Endothelial cell of umbilical vein (primary cell): ENCODE measurements around the gene NAP1L4.

Experiments used
- EZH2 ChIP-seq: IDR thresholded peaks from 2 replicates; pipeline ENCODE4 v1.6.1; 2012; ENCODE audit warnings: borderline replicate concordance, low read depth, mild to moderate bottlenecking, moderate library complexity, low read length, inconsistent platforms; ENCODE audit not compliant: severe bottlenecking
- FOS ChIP-seq: IDR thresholded peaks from 2 replicates; pipeline ENCODE4 v1.6.1; 2011; ENCODE audit warnings: mild to moderate bottlenecking, low read length, moderate library complexity, borderline replicate concordance; ENCODE audit not compliant: insufficient read depth
- JUN ChIP-seq: IDR thresholded peaks from 2 replicates; pipeline ENCODE4 v1.6.1; 2011; ENCODE audit warnings: borderline replicate concordance, low read depth; ENCODE audit not compliant: insufficient read length, insufficient read depth
- MYC ChIP-seq: IDR thresholded peaks from one replicate; pipeline ENCODE4 v1.6.1; 2011; ENCODE audit warnings: mild to moderate bottlenecking, low read depth, low read length
- POLR2A ChIP-seq: IDR thresholded peaks from 2 replicates; pipeline ENCODE4 v1.6.1; 2012; ENCODE audit warnings: low read depth, mild to moderate bottlenecking, control low read depth, low read length
- POLR2AphosphoS5 ChIP-seq: IDR thresholded peaks from 2 replicates; pipeline ENCODE4 v1.6.1; 2012; ENCODE audit warnings: low read depth, mild to moderate bottlenecking, control low read depth, low read length, moderate library complexity; ENCODE audit not compliant: insufficient read depth
- TF ChIP-seq, protein P1 (sequence below), 2 donors: IDR thresholded peaks; 1 replicate in 1 of 2; 2 replicates in 1 of 2; pipeline ENCODE4 v1.5.1; 2011; ENCODE audit warnings: low read length in 2 of 2, mild to moderate bottlenecking in 2 of 2, moderate library complexity in 2 of 2, control low read depth in 1 of 2, inconsistent platforms in 1 of 2, low read depth in 1 of 2; ENCODE audit not compliant: insufficient read depth in 1 of 2; ENCODE audit errors: extremely low read depth in 1 of 2
- TF ChIP-seq, protein P2 (sequence below): IDR thresholded peaks from 2 replicates; pipeline ENCODE4 v1.6.1; 2011; ENCODE audit not compliant: insufficient read depth, insufficient read length

DNA sequence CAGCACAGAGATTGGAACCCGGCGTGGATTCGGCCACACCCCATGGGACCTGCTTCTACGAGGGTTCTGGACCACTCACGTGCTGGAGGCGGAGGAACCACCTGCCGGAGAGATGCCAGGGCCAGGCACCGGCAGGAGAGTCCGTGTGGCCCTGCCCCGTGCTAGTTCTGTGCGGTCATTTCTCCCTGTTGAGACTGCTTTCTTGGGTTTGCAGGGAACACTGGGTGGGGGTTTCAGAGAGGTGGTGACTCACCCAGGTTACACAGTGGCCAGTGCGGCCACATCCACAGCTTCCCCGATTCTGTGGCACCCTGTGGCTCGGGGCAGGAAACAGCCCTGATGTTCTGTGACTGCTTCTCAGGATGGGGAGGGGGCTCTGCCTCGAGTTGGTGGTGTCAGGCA is 59.3 kb downstream of the NAP1L4 start:
- TF ChIP-seq, protein P1, sequence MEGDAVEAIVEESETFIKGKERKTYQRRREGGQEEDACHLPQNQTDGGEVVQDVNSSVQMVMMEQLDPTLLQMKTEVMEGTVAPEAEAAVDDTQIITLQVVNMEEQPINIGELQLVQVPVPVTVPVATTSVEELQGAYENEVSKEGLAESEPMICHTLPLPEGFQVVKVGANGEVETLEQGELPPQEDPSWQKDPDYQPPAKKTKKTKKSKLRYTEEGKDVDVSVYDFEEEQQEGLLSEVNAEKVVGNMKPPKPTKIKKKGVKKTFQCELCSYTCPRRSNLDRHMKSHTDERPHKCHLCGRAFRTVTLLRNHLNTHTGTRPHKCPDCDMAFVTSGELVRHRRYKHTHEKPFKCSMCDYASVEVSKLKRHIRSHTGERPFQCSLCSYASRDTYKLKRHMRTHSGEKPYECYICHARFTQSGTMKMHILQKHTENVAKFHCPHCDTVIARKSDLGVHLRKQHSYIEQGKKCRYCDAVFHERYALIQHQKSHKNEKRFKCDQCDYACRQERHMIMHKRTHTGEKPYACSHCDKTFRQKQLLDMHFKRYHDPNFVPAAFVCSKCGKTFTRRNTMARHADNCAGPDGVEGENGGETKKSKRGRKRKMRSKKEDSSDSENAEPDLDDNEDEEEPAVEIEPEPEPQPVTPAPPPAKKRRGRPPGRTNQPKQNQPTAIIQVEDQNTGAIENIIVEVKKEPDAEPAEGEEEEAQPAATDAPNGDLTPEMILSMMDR (IDR thresholded peaks at IDR 0.05; ENCODE audit: extremely low read depth in 1 of 2, insufficient read depth in 1 of 2, low read depth in 1 of 2, low read length in 2 of 2), result no peak
- no peak for TF ChIP-seq EZH2
- TF ChIP-seq POLR2AphosphoS5, result no peak
- TF ChIP-seq POLR2A, result no peak
- no peak for TF ChIP-seq JUN
- TF ChIP-seq, protein P2, sequence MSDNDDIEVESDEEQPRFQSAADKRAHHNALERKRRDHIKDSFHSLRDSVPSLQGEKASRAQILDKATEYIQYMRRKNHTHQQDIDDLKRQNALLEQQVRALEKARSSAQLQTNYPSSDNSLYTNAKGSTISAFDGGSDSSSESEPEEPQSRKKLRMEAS, result no peak
- no peak for TF ChIP-seq FOS
- TF ChIP-seq MYC, result no peak
